Measurements from ENCODE around the gene MACF1. TPM values are rescaled to one million over a fixed set of nuclear protein-coding genes. Genes with fewer than 3 reads are reported as not detected.

The MACF1 gene
- total RNA-seq, 2 donors from 2014 or later: 154 to 355 TPM

DNA sequence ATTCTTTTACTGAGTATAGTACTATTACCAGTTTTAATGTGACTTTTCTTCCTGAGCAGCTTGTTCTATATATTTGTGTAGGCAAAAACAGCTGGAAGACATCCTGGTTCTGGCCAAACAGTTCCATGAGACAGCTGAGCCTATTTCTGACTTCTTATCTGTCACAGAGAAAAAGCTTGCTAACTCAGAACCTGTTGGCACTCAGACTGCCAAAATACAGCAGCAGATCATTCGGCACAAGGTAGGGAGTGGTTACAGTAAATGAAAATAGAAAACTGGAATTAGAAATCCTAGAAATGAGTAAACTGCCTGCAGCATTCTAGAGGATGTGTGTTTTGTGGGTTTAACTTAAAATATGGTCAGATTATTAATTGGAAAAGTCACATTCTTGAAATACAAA, 222.9 kb downstream of the MACF1 start:
- no peak for TF ChIP-seq POLR2A (IDR thresholded peaks at IDR 0.05)
- TF ChIP-seq POLR2AphosphoS5 (IDR thresholded peaks at IDR 0.05): no peak
- TF ChIP-seq, protein P1, sequence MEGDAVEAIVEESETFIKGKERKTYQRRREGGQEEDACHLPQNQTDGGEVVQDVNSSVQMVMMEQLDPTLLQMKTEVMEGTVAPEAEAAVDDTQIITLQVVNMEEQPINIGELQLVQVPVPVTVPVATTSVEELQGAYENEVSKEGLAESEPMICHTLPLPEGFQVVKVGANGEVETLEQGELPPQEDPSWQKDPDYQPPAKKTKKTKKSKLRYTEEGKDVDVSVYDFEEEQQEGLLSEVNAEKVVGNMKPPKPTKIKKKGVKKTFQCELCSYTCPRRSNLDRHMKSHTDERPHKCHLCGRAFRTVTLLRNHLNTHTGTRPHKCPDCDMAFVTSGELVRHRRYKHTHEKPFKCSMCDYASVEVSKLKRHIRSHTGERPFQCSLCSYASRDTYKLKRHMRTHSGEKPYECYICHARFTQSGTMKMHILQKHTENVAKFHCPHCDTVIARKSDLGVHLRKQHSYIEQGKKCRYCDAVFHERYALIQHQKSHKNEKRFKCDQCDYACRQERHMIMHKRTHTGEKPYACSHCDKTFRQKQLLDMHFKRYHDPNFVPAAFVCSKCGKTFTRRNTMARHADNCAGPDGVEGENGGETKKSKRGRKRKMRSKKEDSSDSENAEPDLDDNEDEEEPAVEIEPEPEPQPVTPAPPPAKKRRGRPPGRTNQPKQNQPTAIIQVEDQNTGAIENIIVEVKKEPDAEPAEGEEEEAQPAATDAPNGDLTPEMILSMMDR (IDR thresholded peaks at IDR 0.05): no peak
- DNase-seq (ENCODE audit: low spot score): no peak
- Histone ChIP-seq H3K27me3 (replicated peaks; ENCODE audit: insufficient read depth) (no peaks in the 10 kb centered on the region), H3K27ac (no peak overlapping the region), H3K4me1 (replicated peaks) (no peaks in the 10 kb centered on the region), H3K9me3 (no peaks in the 10 kb centered on the region), H3K4me3 (no peak overlapping the region), H3K36me3 (no peaks in the 10 kb centered on the region)
- 23% methylated on average over 1 of the region's 1 CpG for WGBS
- intact Hi-C loops (cut with DNase I): no loop called here

DNA sequence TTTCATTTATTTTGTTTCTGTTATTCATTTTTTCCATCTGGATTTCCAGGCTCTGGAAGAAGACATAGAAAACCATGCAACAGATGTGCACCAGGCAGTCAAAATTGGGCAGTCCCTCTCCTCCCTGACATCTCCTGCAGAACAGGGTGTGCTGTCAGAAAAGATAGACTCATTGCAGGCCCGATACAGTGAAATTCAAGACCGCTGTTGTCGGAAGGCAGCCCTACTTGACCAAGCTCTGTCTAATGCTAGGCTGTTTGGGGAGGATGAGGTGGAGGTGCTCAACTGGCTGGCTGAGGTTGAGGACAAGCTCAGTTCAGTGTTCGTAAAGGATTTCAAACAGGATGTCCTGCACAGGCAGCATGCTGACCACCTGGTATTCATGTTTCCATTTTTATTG, 223.4 kb downstream of the MACF1 start:
- no peak overlapping the region for H3K4me3 ChIP-seq
- no peaks in the 10 kb centered on the region for H3K36me3 ChIP-seq
- H3K27ac ChIP-seq: no peak overlapping the region
- H3K9me3 ChIP-seq: no peaks in the 10 kb centered on the region
- TF ChIP-seq POLR2A (IDR thresholded peaks at IDR 0.05): no peak
- TF ChIP-seq, protein P1 (IDR thresholded peaks at IDR 0.05): no peak
- TF ChIP-seq POLR2AphosphoS5 (IDR thresholded peaks at IDR 0.05): no peak
- DNase-seq (ENCODE audit: low spot score): no peak
- WGBS: 74% methylated on average over 4 of the region's 4 CpGs
- H3K4me1 ChIP-seq (replicated peaks): no peaks in the 10 kb centered on the region
- H3K27me3 ChIP-seq (replicated peaks; ENCODE audit: insufficient read depth): no peaks in the 10 kb centered on the region
- intact Hi-C loops (cut with DNase I): no loop called here

DNA sequence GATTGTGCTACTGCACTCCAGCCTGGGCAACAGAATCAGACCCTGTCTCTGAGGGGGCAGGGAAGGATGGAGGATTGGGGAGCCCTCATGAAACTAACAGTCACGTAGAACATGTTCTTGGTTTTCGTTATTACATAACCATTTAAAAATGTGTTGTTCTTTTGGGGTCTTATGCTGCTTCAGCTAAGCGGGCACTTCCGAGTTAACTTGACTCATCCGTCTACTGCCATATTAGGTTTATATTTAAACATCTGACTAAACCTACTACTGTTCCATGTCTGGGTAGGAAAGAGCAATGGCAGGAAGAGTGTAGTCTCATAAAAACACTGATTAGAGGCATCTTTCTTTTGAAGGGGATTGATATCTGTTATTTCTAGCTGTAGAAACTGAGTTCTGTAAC, 227.4 kb downstream of the MACF1 start:
- H3K4me1 ChIP-seq (replicated peaks): no peaks in the 10 kb centered on the region
- no peak overlapping the region for H3K27ac ChIP-seq
- H3K36me3 ChIP-seq: peaks cover 4 to 9% of the 10 kb centered on the region in 2 donors
- TF ChIP-seq, protein P1 (IDR thresholded peaks at IDR 0.05): no peak
- TF ChIP-seq POLR2AphosphoS5 (IDR thresholded peaks at IDR 0.05): no peak
- no peak for TF ChIP-seq POLR2A (IDR thresholded peaks at IDR 0.05)
- H3K9me3 ChIP-seq: no peaks in the 10 kb centered on the region
- intact Hi-C loops (cut with DNase I): no loop called here
- no peak for DNase-seq (ENCODE audit: low spot score)
- no peak overlapping the region for H3K4me3 ChIP-seq
- WGBS: 82% methylated on average over 5 of the region's 5 CpGs
- H3K27me3 ChIP-seq (replicated peaks; ENCODE audit: insufficient read depth): no peaks in the 10 kb centered on the region

DNA sequence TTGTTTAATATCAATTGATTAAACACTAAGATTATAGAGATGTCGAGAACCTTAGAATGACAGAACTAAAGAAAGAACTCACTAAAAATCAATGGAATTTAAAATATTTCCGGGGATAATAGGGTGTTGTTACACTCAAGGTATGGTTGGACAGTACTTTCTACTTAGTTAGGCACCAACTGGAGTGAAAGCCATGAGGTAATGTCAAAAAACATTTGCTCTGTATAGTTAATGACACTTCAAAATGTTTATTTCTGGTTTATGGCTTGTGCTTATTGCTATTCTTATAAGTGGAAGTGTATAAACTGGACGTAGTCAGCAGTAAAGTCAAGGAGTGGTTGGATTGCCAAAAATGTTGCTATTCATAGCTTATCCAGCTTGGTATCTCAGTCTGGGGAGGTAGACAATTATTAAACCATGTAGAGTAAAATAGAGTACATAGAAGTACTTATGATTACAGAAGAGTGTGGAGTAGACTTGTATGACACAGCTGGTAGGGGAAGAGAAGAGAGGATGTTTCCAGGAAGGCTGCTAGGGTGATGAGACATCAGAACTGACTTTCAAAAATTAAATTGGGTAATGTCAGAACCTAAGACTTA, 230.4 kb downstream of the MACF1 start:
- no peak overlapping the region for H3K4me3 ChIP-seq
- intact Hi-C loops (cut with DNase I): no loop called here
- H3K9me3 ChIP-seq: no peaks in the 10 kb centered on the region
- H3K4me1 ChIP-seq (replicated peaks): no peaks in the 10 kb centered on the region
- 63% methylated on average over 3 of the region's 3 CpGs for WGBS
- H3K36me3 ChIP-seq: peaks cover 4 to 14% of the 10 kb centered on the region in 2 donors
- TF ChIP-seq POLR2AphosphoS5 (IDR thresholded peaks at IDR 0.05): no peak
- TF ChIP-seq, protein P1 (IDR thresholded peaks at IDR 0.05): no peak
- no peak for TF ChIP-seq POLR2A (IDR thresholded peaks at IDR 0.05)
- no peak overlapping the region for H3K27ac ChIP-seq
- no peaks in the 10 kb centered on the region for H3K27me3 ChIP-seq (replicated peaks; ENCODE audit: insufficient read depth)
- no peak for DNase-seq (ENCODE audit: low spot score)

DNA sequence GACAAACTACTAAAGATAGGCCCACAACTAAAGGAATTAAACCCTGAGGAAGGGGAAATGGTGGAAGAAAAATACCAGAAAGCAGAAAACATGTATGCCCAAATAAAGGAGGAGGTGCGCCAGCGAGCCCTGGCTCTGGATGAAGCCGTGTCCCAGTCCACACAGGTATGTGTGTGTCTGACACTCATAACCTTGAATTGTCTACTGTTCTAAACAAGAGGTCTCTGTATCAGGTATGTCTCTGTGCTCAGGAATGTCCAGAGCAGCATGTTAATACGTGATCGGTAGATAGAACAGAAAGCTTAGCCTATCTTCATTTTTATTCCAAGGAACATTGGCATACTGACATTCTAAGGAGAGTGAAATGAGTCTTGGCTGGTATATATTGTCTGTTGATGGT, 231.1 kb downstream of the MACF1 start:
- Histone ChIP-seq H3K27ac (no peak overlapping the region), H3K27me3 (replicated peaks; ENCODE audit: insufficient read depth) (no peaks in the 10 kb centered on the region), H3K4me1 (replicated peaks) (no peaks in the 10 kb centered on the region), H3K36me3 (peaks cover 4 to 14% of the 10 kb centered on the region in 2 donors), H3K4me3 (no peak overlapping the region), H3K9me3 (no peaks in the 10 kb centered on the region)
- DNase-seq (ENCODE audit: low spot score): no peak
- WGBS: 82% methylated on average over 5 of the region's 5 CpGs
- intact Hi-C loops (cut with DNase I): no loop called here
- TF ChIP-seq, protein P1 (IDR thresholded peaks at IDR 0.05): no peak
- TF ChIP-seq POLR2AphosphoS5 (IDR thresholded peaks at IDR 0.05): no peak
- TF ChIP-seq POLR2A (IDR thresholded peaks at IDR 0.05): no peak

Measured in prostate gland (tissue), 2 donors.